ENCODE data around the gene ATF7IP2. TPM values are rescaled to one million over a fixed set of nuclear protein-coding genes. Genes with fewer than 3 reads are reported as not detected.

ATF7IP2 gene
- total and polyA plus RNA-seq, 5 donors = 27.3 to 43.2 (median 29.3) TPM

- Histone ChIP-seq H3K9me3 (ENCODE audit: control insufficient read depth, low read length) (no peaks in the 10 kb centered on the region), H3K4me3 (ENCODE audit: low read length) (no peak overlapping the region), H3K4me1 (ENCODE audit: control insufficient read depth, insufficient read depth, low read length) (no peaks in the 10 kb centered on the region), H3K27ac (ENCODE audit: low read length) (peak overlapping the region; percentile 68), H3K27me3 (ENCODE audit: control insufficient read depth, insufficient read depth) (no peaks in the 10 kb centered on the region)
- intact Hi-C loops (cut with DNase I) = loop anchor here in 1 of 4 donors (10.0 kb wide), 1 partner anchor 45 kb away; no protein-coding TSS in a partner anchor
- WGBS = 46% methylated on average over 1 of the region's 1 CpG
- DNase-seq = no peak
- ATAC-seq = peak; percentile 56 to 64
Observed at GRCh38 chr16:10529895-10530669, 144.2 kb downstream of the ATF7IP2 start.

- 74% methylated on average over 14 of the region's 14 CpGs for WGBS
- intact Hi-C loops (cut with DNase I) = no loop called here
- H3K27me3 ChIP-seq (ENCODE audit: control insufficient read depth, insufficient read depth) = no peaks in the 10 kb centered on the region
- no peak overlapping the region for H3K4me3 ChIP-seq (ENCODE audit: low read length)
- H3K27ac ChIP-seq (ENCODE audit: low read length) = peak overlapping the region; percentile 68
- no peaks in the 10 kb centered on the region for H3K4me1 ChIP-seq (ENCODE audit: control insufficient read depth, insufficient read depth, low read length)
- no peak for DNase-seq
- peak; percentile 48 to 78 for ATAC-seq
- H3K9me3 ChIP-seq (ENCODE audit: control insufficient read depth, low read length) = no peaks in the 10 kb centered on the region
Observed at GRCh38 chr16:10530685-10531084, 144.8 kb downstream of the ATF7IP2 start.

- Histone ChIP-seq H3K4me1 (ENCODE audit: control insufficient read depth, insufficient read depth, low read length) (no peaks in the 10 kb centered on the region), H3K9me3 (ENCODE audit: control insufficient read depth, low read length) (no peaks in the 10 kb centered on the region), H3K4me3 (ENCODE audit: low read length) (no peak overlapping the region), H3K27me3 (ENCODE audit: control insufficient read depth, insufficient read depth) (no peaks in the 10 kb centered on the region), H3K27ac (ENCODE audit: low read length) (no peak overlapping the region)
- DNase-seq (no peak), ATAC-seq (no peak)
- intact Hi-C loops (cut with DNase I) = no loop called here
Observed at GRCh38 chr16:10531582-10531981, 145.7 kb downstream of the ATF7IP2 start.

Other genes with a start within 250 kb of the ATF7IP2 start
- gene GRIN2A, start 203.6 kb upstream of the ATF7IP2 start, total RNA-seq = 1 to 10 TPM; 2.3 to 7.6 (median 5.0) TPM
- 2.1 TPM for gene GRIN2A, start 203.6 kb upstream of the ATF7IP2 start, polyA plus RNA-seq
- gene EMP2, start 194.5 kb downstream of the ATF7IP2 start, total RNA-seq = 10 to 100 TPM; 66.0 to 85.0 (median 74.3) TPM
- gene EMP2, start 194.5 kb downstream of the ATF7IP2 start, polyA plus RNA-seq = 34.4 TPM